SK-N-SH (cell line): ENCODE data around the gene SLBP. TPM values are rescaled to one million over a fixed set of nuclear protein-coding genes. Genes with fewer than 3 reads are reported as not detected.

Experiments used
- CTCF ChIA-PET: fragments of 300-600, 350-600 bp; formaldehyde crosslinking; extraction: SDS; loops from one replicate; lab custom pipeline; 2021; lab: Yijun Ruan, JAX
- POLR2A ChIA-PET: fragments of 350-600 bp; sonication (Branson Sonifier 250); formaldehyde crosslinking; extraction: SDS; loops from one replicate; lab custom pipeline; 2020; ENCODE audit warnings: antibody characterized with exemption, inconsistent platforms; lab: Yijun Ruan, JAX
- DNase-seq: peaks from one replicate; pipeline ENCODE4 v3.0.0; 2012
- H2AFZ ChIP-seq: fragments of 200-600 bp; sonication (generic); 2 replicates; pipeline ENCODE4 v1.8.1; 2016; ENCODE audit warnings: antibody characterized with exemption, mild to moderate bottlenecking, low read depth
- H3F3A ChIP-seq: fragments of 200-600 bp; sonication (generic); replicated peaks from 2 replicates; pipeline ENCODE3; 2016; ENCODE audit warnings: antibody characterized with exemption, mild to moderate bottlenecking; ENCODE audit not compliant: insufficient read depth
- H3K27ac ChIP-seq, 2 experiments: fragments of 200-500 bp in 1 of 2; fragments of 200-600 bp in 1 of 2; sonication (Bioruptor generic) in 1 of 2; sonication (generic), shearing (Covaris generic) in 1 of 2; 2 replicates each; pipeline versions ENCODE4 v1.5.1 to v1.6.1; 2014 to 2016; ENCODE audit warnings: low read depth in 2 of 2, inconsistent platforms in 1 of 2, low read length in 1 of 2, mild to moderate bottlenecking in 1 of 2, mixed read lengths in 1 of 2
- H3K27me3 ChIP-seq: fragments of 200-600 bp; sonication (generic), shearing (Covaris generic); 2 replicates; pipeline ENCODE4 v1.6.1; 2016; ENCODE audit warnings: mixed run types; ENCODE audit not compliant: insufficient read depth
- H3K36me3 ChIP-seq, 2 experiments: fragments of 200-500 bp in 1 of 2; fragments of 200-600 bp in 1 of 2; sonication (Bioruptor generic) in 1 of 2; sonication (generic) in 1 of 2; replicated peaks in 1 of 2; 2 replicates each; pipeline versions ENCODE3 to v1.5.1; 2014 to 2016; ENCODE audit warnings: low read length in 1 of 2, mild to moderate bottlenecking in 1 of 2; ENCODE audit not compliant: insufficient read depth in 2 of 2, control insufficient read depth in 1 of 2
- H3K4me1 ChIP-seq, 2 experiments: fragments of 200-500 bp in 1 of 2; fragments of 200-600 bp in 1 of 2; sonication (Bioruptor generic) in 1 of 2; sonication (generic), shearing (Covaris generic) in 1 of 2; 2 replicates each; pipeline versions ENCODE4 v1.5.1 to v1.6.1; 2014 to 2016; ENCODE audit warnings: low read depth in 1 of 2, low read length in 1 of 2, mixed run types in 1 of 2; ENCODE audit not compliant: insufficient read depth in 2 of 2, control insufficient read depth in 1 of 2
- H3K4me2 ChIP-seq: fragments of 200-600 bp; sonication (generic), shearing (Covaris generic); 2 replicates; pipeline ENCODE4 v1.6.1; 2017; ENCODE audit warnings: mixed run types
- H3K4me3 ChIP-seq, 2 experiments: fragments of 200-500 bp in 1 of 2; fragments of 200-600 bp in 1 of 2; sonication (Bioruptor generic) in 1 of 2; sonication (generic), shearing (Covaris generic) in 1 of 2; 2 replicates each; pipeline versions ENCODE4 v1.5.1 to v1.8.1; 2014 to 2016; ENCODE audit warnings: low read depth in 2 of 2, inconsistent platforms in 1 of 2, low read length in 1 of 2, mild to moderate bottlenecking in 1 of 2, mixed read lengths in 1 of 2, moderate library complexity in 1 of 2
- H3K79me2 ChIP-seq: fragments of 200-600 bp; sonication (generic); 2 replicates; pipeline ENCODE4 v1.8.1; 2017; ENCODE audit warnings: mild to moderate bottlenecking; ENCODE audit not compliant: insufficient read depth
- H3K9ac ChIP-seq: fragments of 200-600 bp; sonication (generic); 2 replicates; pipeline ENCODE4 v1.6.1; 2017; ENCODE audit warnings: mixed run types
- H3K9me2 ChIP-seq: fragments of 200-600 bp; sonication (generic); 2 replicates; pipeline ENCODE4 v1.6.1; 2017; ENCODE audit warnings: mixed run types
- H3K9me3 ChIP-seq: fragments of 200-600 bp; sonication (generic); 2 replicates; pipeline ENCODE4 v1.6.1; 2017; ENCODE audit warnings: mixed run types, mild to moderate bottlenecking, moderate library complexity
- H4K20me1 ChIP-seq: fragments of 200-600 bp; sonication (generic); 2 replicates; pipeline ENCODE4 v1.6.1; 2017; ENCODE audit warnings: mild to moderate bottlenecking, mixed run types; ENCODE audit not compliant: insufficient read depth
- ELF1 ChIP-seq: IDR thresholded peaks from 2 replicates; pipeline ENCODE4 v1.4.0; 2012
- EZH2phosphoT487 ChIP-seq: fragments of 200-600 bp; sonication (generic); IDR thresholded peaks from 2 replicates; pipeline ENCODE4 v1.6.1; 2017; ENCODE audit warnings: low read depth, mixed run types, mild to moderate bottlenecking, antibody characterized with exemption, moderate library complexity, borderline replicate concordance
- FOSL2 ChIP-seq: IDR thresholded peaks from 2 replicates; pipeline ENCODE4 v1.4.0; 2012; ENCODE audit warnings: low read depth, mild to moderate bottlenecking, moderate library complexity, borderline replicate concordance
- FOXJ3 ChIP-seq: sonication (generic); formaldehyde crosslinking; IDR thresholded peaks from 2 replicates; pipeline ENCODE4 v1.5.1; 2020; ENCODE audit warnings: mild to moderate bottlenecking, missing genetic modification reagents
- GABPA ChIP-seq: IDR thresholded peaks from 2 replicates; pipeline ENCODE4 v1.4.0; 2012; ENCODE audit warnings: low read depth, mild to moderate bottlenecking
- MXI1 ChIP-seq: IDR thresholded peaks from 2 replicates; pipeline ENCODE4 v1.6.1; 2012; ENCODE audit warnings: mild to moderate bottlenecking, low read depth, low read length, improper control_type of control experiment
- NFIC ChIP-seq: IDR thresholded peaks from 2 replicates; pipeline ENCODE4 v1.4.0; 2012; ENCODE audit warnings: borderline replicate concordance
- POLR2AphosphoS5 ChIP-seq: IDR thresholded peaks from 2 replicates; pipeline ENCODE4 v1.6.1; 2012; ENCODE audit warnings: low read depth, low read length
- RAD21 ChIP-seq: IDR thresholded peaks from 2 replicates; pipeline ENCODE4 v1.6.1; 2012; ENCODE audit warnings: mild to moderate bottlenecking, low read length
- RCOR1 ChIP-seq: fragments of 150-350 bp; IDR thresholded peaks from 2 replicates; pipeline ENCODE4 v1.6.1; 2017; ENCODE audit warnings: antibody characterized with exemption, low read length
- RFX5 ChIP-seq: IDR thresholded peaks from 2 replicates; pipeline ENCODE4 v1.6.1; 2012; ENCODE audit warnings: mild to moderate bottlenecking, improper control_type of control experiment, low read length
- RXRA ChIP-seq: IDR thresholded peaks from 2 replicates; pipeline ENCODE4 v1.4.0; 2012; ENCODE audit warnings: low read depth, mild to moderate bottlenecking, borderline replicate concordance
- SIN3A ChIP-seq: IDR thresholded peaks from 2 replicates; pipeline ENCODE4 v1.6.1; 2012; ENCODE audit warnings: low read depth, mild to moderate bottlenecking, low read length, moderate library complexity, borderline replicate concordance
- TCF12 ChIP-seq: IDR thresholded peaks from 2 replicates; pipeline ENCODE4 v1.4.0; 2012
- YY1 ChIP-seq: IDR thresholded peaks from 2 replicates; pipeline ENCODE4 v1.4.0; 2012; ENCODE audit warnings: low read depth, mild to moderate bottlenecking
- WGBS: methylation state at CpG from one replicate; pipeline ENCODE4 v1.1.6; 2017; ENCODE audit warnings: low lambda C conversion rate; 5-methylcytosine and 5-hydroxymethylcytosine counted together
- polyA plus RNA-seq, 3 experiments: library from polyadenylated mRNA; depleted of rRNA; stranded (reverse); fragments of >200 nt; gene quantifications; 2 replicates each; pipeline ENCODE4 v1.2.3, GENCODE V29; 2012
- TF ChIP-seq, protein P1 (sequence below): IDR thresholded peaks from 2 replicates; pipeline ENCODE4 v1.4.0; 2012; ENCODE audit warnings: low read depth, borderline replicate concordance
- TF ChIP-seq, protein P2 (sequence below): fragments of 150-350 bp; IDR thresholded peaks from 2 replicates; pipeline ENCODE4 v1.6.1; 2016; ENCODE audit warnings: mild to moderate bottlenecking, low read depth, low read length
- TF ChIP-seq, protein P3 (sequence below): IDR thresholded peaks from 2 replicates; pipeline ENCODE4; 2012
- TF ChIP-seq, protein P4 (sequence below): IDR thresholded peaks from 2 replicates; pipeline ENCODE4 v1.4.0; 2012; ENCODE audit warnings: low read depth, borderline replicate concordance

Gene SLBP
- polyA plus RNA-seq, 1 of the 3 experiments (the other 2 are of a cell fraction) = 51.5 TPM

- no peak overlapping the region for H3K4me3 ChIP-seq
- no peak for DNase-seq
- H3K36me3 ChIP-seq = peaks cover 8 to 11% of the 10 kb centered on the region in 2 experiments
- peaks cover 23% of the 10 kb centered on the region for H3F3A ChIP-seq
- H4K20me1 ChIP-seq = no peaks in the 10 kb centered on the region
- H2AFZ ChIP-seq = no peak overlapping the region
- POLR2A ChIA-PET = no interaction called here
- no peak overlapping the region for H3K27ac ChIP-seq
- H3K4me2 ChIP-seq = no peak overlapping the region
- H3K9me3 ChIP-seq = no peaks in the 10 kb centered on the region
- no peak overlapping the region for H3K9ac ChIP-seq
- peaks cover 4% of the 10 kb centered on the region for H3K79me2 ChIP-seq
- WGBS = 64% methylated on average over 5 of the region's 7 CpGs
- peaks cover 4 to 13% of the 10 kb centered on the region in 2 experiments; a peak in 2 of 4 replicates for H3K4me1 ChIP-seq
- H3K9me2 ChIP-seq = no peaks in the 10 kb centered on the region
- no peak for TF ChIP-seq GABPA
- no peak for TF ChIP-seq RFX5
- TF ChIP-seq EZH2phosphoT487 = no peak
- TF ChIP-seq YY1 = no peak
- TF ChIP-seq, protein P1, sequence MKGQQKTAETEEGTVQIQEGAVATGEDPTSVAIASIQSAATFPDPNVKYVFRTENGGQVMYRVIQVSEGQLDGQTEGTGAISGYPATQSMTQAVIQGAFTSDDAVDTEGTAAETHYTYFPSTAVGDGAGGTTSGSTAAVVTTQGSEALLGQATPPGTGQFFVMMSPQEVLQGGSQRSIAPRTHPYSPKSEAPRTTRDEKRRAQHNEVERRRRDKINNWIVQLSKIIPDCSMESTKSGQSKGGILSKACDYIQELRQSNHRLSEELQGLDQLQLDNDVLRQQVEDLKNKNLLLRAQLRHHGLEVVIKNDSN = no peak
- no peak for TF ChIP-seq NFIC
- H3K27me3 ChIP-seq = no peaks in the 10 kb centered on the region
- CTCF ChIA-PET = interaction anchor here (1.2 to 10.2 kb wide), 2 partner anchors 8 to 38 kb away, joined by 3 to 232 read pairs; partner anchors contain the start of genes TACC3 and TMEM129
These were observed 25.6 kb downstream of the SLBP start for GRCh38 chr4:1686440-1687036.

DNA sequence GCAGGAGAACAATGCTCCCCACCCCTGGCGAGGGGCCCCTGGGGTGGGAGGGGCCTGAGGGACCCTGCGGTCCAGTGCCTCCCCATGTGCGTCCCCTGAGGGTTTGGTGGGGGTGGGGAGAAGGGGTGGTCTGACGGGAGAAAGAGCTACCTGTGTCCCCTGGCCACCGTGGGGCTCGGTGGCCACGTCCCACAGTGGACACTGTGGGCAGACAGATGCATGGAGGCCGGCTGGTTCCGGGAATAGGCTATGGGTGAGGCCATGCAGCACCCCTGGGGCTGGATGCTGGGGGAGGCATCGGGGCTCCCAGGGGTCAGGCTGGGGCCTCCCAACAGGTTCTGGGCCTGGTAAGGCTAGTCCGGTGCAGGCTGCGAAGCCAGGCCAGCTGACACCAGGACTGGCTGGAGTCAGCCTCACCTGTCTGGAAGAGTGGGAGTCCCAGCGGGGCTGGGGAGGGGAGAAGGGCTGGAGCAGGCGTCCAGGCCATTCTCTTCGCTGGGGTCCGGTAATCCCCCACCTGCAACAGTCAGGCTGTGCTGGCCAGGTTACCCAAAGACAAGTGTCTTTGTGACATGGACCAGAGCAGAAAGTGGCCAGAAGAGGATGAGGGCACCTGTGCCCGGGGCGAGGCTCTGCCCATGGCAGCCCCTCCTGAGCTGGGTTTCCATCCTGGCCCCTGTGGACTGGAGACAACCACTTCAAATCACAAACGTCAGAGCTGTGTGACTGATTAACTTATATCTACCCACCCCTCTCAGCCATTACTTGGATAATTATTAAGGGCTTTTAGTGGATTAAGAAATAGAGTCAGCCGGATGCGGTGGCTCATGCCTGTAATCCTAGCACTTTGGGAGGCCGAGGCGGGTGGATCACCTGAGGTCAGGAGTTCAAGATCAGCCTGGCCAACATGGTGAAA lies 26.6 kb downstream of the SLBP start:
- Histone ChIP-seq H3K9me3 (no peaks in the 10 kb centered on the region), H3K4me2 (no peak overlapping the region), H2AFZ (no peak overlapping the region), H3K27me3 (no peaks in the 10 kb centered on the region), H3K4me1 (peaks cover 4 to 13% of the 10 kb centered on the region in 2 experiments; a peak in 2 of 4 replicates), H3K36me3 (peaks cover 0 to 4% of the 10 kb centered on the region in 2 experiments), H3F3A (peaks cover 23% of the 10 kb centered on the region), H3K9ac (no peak overlapping the region), H4K20me1 (no peaks in the 10 kb centered on the region), H3K79me2 (peaks cover 11% of the 10 kb centered on the region), H3K4me3 (no peak overlapping the region), H3K9me2 (no peaks in the 10 kb centered on the region), H3K27ac (no peak overlapping the region)
- no peak for DNase-seq
- CTCF ChIA-PET = interaction anchor here (1.2 to 6.2 kb wide), 2 partner anchors 7 to 9 kb away, joined by 3 to 32 read pairs; no protein-coding TSS in a partner anchor
- 84% methylated on average over 15 of the region's 23 CpGs for WGBS
- POLR2A ChIA-PET = no interaction called here
- TF ChIP-seq, protein P2, sequence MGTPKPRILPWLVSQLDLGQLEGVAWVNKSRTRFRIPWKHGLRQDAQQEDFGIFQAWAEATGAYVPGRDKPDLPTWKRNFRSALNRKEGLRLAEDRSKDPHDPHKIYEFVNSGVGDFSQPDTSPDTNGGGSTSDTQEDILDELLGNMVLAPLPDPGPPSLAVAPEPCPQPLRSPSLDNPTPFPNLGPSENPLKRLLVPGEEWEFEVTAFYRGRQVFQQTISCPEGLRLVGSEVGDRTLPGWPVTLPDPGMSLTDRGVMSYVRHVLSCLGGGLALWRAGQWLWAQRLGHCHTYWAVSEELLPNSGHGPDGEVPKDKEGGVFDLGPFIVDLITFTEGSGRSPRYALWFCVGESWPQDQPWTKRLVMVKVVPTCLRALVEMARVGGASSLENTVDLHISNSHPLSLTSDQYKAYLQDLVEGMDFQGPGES = no peak
- TF ChIP-seq RAD21 (no peak), RFX5 (no peak), FOXJ3 (CRISPR knock-in tag) (no peak), SIN3A (no peak), POLR2AphosphoS5 (no peak), FOSL2 (no peak), YY1 (no peak), RXRA (no peak), RCOR1 (no peak), GABPA (no peak), TCF12 (no peak), MXI1 (no peak), ELF1 (no peak)
- TF ChIP-seq, protein P3, sequence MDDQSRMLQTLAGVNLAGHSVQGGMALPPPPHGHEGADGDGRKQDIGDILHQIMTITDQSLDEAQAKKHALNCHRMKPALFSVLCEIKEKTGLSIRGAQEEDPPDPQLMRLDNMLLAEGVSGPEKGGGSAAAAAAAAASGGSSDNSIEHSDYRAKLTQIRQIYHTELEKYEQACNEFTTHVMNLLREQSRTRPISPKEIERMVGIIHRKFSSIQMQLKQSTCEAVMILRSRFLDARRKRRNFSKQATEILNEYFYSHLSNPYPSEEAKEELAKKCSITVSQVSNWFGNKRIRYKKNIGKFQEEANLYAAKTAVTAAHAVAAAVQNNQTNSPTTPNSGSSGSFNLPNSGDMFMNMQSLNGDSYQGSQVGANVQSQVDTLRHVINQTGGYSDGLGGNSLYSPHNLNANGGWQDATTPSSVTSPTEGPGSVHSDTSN = no peak
- TF ChIP-seq, protein P4, sequence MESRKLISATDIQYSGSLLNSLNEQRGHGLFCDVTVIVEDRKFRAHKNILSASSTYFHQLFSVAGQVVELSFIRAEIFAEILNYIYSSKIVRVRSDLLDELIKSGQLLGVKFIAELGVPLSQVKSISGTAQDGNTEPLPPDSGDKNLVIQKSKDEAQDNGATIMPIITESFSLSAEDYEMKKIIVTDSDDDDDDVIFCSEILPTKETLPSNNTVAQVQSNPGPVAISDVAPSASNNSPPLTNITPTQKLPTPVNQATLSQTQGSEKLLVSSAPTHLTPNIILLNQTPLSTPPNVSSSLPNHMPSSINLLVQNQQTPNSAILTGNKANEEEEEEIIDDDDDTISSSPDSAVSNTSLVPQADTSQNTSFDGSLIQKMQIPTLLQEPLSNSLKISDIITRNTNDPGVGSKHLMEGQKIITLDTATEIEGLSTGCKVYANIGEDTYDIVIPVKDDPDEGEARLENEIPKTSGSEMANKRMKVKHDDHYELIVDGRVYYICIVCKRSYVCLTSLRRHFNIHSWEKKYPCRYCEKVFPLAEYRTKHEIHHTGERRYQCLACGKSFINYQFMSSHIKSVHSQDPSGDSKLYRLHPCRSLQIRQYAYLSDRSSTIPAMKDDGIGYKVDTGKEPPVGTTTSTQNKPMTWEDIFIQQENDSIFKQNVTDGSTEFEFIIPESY = no peak
- TF ChIP-seq, protein P1 = no peak
